ENCODE data around the gene RPS6KA2. TPM values are rescaled to one million over a fixed set of nuclear protein-coding genes. Genes with fewer than 3 reads are reported as not detected.

The RPS6KA2 gene
- total RNA-seq, 4 donors from 2014 or later: 52.1 to 84.8 (median 58.7) TPM

GRCh38 chr6:166650047-166650446 is 23.0 kb upstream of the RPS6KA2 start:
- no peak for DNase-seq (ENCODE audit: low spot score)
- no peak for ATAC-seq (ENCODE audit: low FRiP score)
- no peak for TF ChIP-seq CTCF (IDR thresholded peaks at IDR 0.05)

GRCh38 chr6:166648846-166649245 is 21.8 kb upstream of the RPS6KA2 start:
- DNase-seq (ENCODE audit: low spot score) (no peak), ATAC-seq (ENCODE audit: low FRiP score) (no peak)
- TF ChIP-seq CTCF (IDR thresholded peaks at IDR 0.05): no peak

- DNase-seq (ENCODE audit: low spot score) (no peak), ATAC-seq (ENCODE audit: low FRiP score) (no peak)
- no peak for TF ChIP-seq CTCF (IDR thresholded peaks at IDR 0.05)
Observed at GRCh38 chr6:166647896-166648295, 20.8 kb upstream of the RPS6KA2 start.

DNA sequence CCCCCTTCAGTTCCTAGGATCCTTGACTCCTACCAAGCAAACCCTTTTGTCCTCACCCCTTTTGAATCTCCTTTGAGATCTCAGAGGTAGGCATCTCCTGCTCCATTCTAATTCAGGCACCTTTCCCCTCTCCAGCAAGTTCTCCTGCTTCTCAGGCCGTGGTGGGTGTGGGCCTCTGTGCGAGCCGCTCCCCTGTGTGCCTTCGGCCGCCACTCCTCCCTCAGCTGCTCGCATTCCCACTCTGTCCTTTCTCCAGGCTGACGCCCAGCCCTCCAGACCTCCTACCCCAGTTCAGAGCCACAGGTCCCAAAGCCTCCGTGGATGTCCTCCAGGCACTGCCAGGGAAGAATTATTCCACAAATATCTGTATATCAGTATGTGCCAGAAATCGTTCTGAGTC is 19.7 kb upstream of the RPS6KA2 start:
- ATAC-seq (ENCODE audit: low FRiP score) (no peak), DNase-seq (ENCODE audit: low spot score) (no peak)
- TF ChIP-seq CTCF (IDR thresholded peaks at IDR 0.05): no peak

DNA sequence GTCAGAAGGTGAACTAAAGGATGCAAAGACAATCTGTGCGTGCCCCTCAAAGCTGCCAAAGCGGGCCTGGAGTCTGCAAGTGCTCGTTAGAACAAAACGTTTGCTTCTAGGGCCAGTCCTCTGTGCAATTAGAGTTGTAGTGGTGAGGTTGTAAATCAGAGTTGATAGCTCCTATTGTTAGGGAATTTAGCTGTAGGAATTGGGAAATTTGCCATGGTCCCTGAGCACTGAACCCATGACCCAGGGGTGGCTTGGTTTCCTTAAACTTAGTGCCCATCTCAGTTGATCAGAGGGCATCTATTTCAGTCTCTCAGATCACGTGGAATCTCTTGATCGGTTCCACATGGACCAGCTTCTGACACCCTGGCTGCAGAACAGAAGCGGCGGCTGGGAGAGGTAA is 18.8 kb upstream of the RPS6KA2 start:
- ATAC-seq (ENCODE audit: low FRiP score): no peak
- no peak for TF ChIP-seq CTCF (IDR thresholded peaks at IDR 0.05)
- no peak for DNase-seq (ENCODE audit: low spot score)

- no peak for DNase-seq (ENCODE audit: low spot score)
- ATAC-seq (ENCODE audit: low FRiP score): no peak
- TF ChIP-seq CTCF (IDR thresholded peaks at IDR 0.05): no peak
Observed at GRCh38 chr6:166644681-166645080, 17.6 kb upstream of the RPS6KA2 start.

GRCh38 chr6:166643891-166644590 is 17.0 kb upstream of the RPS6KA2 start:
- no peak for DNase-seq (ENCODE audit: low spot score)
- no peak for TF ChIP-seq CTCF (IDR thresholded peaks at IDR 0.05)
- no peak for ATAC-seq (ENCODE audit: low FRiP score)

Measured in omental fat pad (tissue), 4 donors.